Superior temporal gyrus (tissue), 1 donor: ENCODE measurements around the gene COBL.

ENCODE experiments used
- DNase-seq: peaks from one replicate; pipeline ENCODE4 v3.0.0-alpha.2; 2016; ENCODE audit errors: extremely low spot score

COBL gene

DNA sequence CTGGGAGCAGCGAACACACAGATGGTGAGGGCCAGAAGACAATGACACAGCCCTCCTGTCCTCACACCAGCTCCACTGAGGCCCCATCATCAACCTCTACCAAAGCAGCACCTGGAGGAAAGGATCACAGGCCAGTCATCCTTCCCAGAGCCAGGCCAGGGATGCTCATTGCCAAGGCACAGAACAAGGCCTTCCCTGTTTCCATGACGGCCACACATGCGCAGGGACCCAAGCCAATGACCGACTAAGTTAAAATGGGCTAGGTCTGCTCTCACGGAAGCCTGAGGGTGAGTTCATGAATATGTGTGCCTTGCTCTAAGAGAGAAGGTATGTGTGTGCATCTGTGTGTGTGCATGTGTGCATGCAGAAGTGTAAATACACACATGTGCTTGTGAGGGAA is 39.6 kb downstream of the COBL start:
- DNase-seq: peak; percentile 78

GRCh38 chr7:51276091-51276605 is 40.5 kb downstream of the COBL start:
- DNase-seq: no peak

GRCh38 chr7:51275532-51275931 is 41.1 kb downstream of the COBL start:
- DNase-seq: peak; percentile 71

- no peak for DNase-seq
Observed at GRCh38 chr7:51274955-51275354, 41.7 kb downstream of the COBL start.

GRCh38 chr7:51274001-51274400 is 42.6 kb downstream of the COBL start:
- no peak for DNase-seq

GRCh38 chr7:51273360-51273759 is 43.2 kb downstream of the COBL start:
- DNase-seq: no peak

- no peak for DNase-seq
Observed at GRCh38 chr7:51270965-51271364, 45.6 kb downstream of the COBL start.

DNA sequence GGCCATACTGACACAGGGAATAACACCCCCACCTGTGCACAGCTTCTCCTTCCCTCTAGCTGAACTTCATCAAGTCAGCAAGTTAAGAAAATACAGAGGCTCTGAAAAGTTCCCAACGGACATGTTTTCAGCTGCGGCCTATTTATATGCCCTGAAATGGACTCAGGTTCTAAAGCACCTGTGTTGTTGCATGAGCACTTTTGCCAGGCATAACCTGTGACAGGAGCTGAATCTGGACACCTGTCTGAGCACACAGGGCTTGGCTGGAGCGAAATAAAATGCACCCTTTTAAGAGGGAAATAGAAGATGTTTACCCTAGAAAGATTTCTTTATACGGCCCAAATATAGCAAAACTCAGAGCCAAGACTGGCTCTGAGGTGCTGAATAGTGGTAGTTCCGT is 46.7 kb downstream of the COBL start:
- no peak for DNase-seq

GRCh38 chr7:51269321-51269720 is 47.3 kb downstream of the COBL start:
- DNase-seq: no peak

DNA sequence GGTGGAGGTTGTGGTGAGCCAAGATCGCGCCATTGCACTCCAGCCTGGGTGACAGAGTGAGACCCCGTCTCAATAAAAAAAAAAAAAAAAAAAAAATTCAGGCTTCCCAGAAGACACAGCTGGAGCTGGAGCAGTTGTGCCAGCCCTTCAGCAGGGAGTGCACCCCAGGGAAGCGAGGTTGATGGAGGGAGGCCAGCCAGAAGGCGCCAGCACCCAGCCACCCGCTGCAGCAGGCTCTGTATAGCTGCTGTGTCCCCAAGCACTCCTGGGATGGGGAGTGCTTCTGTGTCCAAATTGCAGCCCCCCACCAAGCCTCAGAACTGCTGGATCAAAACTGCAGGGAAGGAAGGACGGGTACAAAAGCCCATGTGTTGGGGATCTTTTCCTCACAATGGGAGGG is 47.8 kb downstream of the COBL start:
- no peak for DNase-seq

DNA sequence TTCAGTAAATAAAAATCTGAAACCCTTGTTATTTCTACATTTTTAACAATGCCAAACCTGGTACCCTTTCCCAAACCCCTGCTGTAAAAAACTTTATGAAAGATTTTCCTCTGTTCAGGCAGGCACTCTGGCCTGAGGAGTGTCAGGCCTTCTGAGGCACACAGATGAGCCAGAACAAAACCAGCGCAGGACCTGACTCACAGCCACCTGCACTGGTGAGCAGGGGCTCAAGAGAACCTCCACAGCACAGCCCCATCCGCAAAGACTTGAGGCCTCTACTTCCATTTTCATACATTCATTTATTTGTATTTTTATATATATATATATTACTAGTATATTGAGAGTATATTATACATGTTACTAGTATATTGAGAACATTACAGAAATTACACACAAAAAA is 49.4 kb downstream of the COBL start:
- DNase-seq: no peak

DNA sequence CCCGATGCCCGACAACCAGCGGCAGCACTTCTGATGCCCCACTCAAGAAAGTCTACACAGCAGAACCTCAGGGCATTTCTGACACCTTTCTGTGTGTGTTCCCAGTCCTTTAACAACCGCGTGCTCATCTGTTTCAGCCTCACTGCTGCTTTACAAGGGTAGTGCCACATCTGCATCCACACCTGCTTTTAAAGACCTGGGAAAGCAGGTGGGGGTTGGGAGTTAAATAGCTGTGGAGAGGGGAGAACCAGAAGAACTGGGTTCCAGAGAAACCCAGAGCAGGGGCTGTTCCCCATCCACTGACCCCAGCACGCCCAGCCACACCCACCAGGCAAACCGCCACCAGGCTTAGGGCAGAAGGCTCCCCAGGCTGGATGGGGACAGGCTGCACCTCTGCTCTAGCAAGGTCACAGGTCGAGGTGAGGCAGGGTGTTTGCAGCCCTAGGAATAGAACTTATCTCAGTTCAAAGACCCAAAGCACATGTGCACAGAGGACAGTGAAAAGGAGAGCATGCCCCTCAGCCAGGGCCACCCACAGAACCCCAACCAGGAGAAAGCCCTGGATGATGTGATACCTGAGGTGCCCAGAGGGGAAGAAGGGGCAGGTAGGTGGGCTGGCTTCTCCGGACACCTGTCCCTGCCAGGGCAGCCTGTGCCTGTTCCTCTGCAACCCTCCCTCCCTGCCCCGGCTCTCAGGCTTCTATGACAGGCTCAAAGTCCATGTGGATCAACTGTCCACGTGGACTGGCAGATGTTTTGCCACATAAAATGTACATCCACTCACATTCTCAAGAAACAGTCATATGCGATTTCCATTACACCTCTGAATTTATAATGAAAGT is 51.3 kb downstream of the COBL start:
- DNase-seq: no peak

GRCh38 chr7:51263631-51264484 is 52.8 kb downstream of the COBL start:
- DNase-seq: no peak

DNA sequence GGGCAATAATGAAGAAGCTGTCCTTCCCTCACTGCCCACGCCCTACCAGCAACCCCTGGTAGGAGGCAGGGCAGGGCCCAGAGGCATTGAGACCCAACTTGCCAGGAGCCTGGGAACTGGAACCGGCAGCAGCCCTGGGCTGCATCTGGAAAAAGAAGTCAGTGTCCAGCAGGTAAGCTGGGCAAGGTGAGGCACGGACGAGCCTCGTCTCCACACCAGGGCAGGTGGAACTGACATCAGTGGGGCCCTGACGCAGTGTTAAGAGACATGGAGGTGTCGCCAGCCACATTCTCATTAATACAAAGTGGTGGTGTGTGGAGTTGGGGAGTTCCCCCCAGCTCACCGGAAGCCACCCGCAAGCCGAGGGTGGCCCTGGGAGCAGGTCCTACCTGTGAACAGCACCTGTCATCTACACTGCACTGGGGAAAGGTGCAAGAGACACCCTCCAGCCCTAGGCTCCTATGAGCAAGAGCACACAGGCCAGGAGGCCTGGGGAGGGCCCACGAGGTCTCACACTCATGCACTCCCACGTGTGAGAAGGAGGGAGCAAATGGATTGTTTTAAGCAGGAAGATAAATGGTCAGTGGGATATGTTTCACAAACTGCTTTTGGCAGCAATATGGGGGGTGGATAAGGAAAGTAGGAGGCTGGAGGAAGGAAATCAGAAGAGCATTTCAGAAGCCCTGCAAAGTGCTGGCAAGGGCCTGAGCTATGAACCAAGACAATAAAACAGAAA is 53.6 kb downstream of the COBL start:
- no peak for DNase-seq

DNA sequence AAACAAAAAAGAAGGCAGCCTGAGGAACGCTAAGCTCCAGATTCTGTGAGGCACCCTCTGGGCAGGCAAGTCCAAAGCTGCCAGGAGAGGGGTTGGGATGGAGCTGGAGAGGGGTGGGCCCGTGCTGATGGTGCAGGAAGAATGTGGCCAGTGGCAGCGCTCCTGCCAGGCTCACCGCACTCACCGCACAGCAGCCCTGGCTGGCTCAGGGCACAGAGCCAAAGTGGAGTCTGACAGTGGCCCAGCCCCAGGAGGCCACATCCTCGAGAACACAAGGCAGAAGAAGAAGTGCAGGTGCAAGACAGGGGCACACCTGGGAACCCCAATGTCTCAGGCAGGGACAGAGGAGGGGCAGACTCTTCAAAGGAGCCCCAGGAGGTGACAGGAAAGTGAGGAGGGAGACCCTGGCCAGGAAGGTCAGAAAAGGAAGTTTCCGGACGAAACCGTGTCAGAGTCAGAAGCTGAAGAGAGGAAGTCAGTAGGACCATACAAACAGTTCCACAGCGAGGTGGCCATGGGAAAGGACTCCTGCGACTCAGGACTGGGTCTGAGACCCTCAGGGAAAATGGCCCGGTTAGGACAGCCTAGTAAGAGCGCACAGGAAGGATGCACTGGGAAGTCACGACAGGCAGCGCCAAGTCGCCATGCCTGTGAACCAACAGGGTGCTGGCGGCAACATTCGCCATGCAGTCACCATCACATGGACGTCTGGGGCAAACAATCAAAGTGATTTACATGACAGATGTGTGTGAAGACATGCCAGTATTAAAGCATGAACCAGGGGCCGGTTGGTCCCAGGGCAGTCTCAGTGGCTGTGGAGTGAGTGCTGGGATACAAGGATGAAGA is 54.4 kb downstream of the COBL start:
- DNase-seq: no peak

DNA sequence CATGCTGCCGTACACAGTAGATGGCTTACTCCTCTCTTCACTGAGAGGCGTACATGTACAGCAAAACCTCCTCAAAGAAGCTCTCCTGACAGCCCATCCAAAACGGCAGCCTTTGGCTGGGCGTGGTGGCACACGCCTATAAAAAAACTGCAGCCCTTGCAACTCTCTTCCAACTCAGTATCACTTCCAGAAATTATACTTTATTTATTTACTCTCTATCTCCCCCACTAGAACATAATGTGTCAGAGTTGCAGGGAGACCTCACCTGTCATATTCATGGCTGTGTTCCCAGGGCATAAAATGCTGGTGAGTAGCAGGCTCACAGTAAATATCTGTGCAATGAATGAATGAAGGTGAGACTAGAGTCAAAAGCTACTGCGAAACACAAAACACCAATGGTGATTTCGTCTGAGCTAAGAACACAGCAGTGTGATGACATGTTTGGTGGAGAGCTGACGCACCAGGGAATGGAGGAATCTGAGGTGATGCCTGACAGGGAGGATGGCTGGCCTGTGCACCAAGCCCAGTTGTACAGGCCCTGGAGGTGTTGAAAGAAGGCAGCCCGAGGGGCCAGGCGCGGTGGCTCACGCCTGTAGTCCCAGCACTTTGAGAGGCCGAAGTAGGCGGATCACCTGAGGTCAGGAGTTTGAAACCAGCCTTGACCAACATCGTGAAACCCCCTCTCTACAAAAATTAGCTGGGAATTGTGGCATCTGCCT is 55.3 kb downstream of the COBL start:
- DNase-seq: no peak

DNA sequence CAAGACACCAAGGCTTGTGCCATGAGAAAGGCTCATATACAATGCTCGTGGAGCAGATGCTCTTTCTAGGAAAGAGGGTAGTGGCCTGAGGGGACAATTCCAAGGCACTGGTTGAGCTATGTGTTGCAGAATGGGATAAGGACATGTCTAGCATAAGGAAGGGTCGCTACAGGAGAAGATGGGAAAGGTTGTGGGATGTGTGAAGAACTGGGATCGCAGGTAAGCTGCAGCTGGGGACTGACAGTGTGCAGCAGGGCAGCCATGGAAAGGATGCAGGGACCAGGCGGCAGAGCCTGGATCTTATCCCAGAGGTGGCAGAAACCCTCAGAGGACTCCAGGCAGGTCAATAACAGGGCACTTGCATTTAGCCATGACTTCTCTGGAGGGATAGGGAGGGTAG is 56.1 kb downstream of the COBL start:
- DNase-seq: no peak

GRCh38 chr7:51259766-51260165 is 56.8 kb downstream of the COBL start:
- DNase-seq: no peak

DNA sequence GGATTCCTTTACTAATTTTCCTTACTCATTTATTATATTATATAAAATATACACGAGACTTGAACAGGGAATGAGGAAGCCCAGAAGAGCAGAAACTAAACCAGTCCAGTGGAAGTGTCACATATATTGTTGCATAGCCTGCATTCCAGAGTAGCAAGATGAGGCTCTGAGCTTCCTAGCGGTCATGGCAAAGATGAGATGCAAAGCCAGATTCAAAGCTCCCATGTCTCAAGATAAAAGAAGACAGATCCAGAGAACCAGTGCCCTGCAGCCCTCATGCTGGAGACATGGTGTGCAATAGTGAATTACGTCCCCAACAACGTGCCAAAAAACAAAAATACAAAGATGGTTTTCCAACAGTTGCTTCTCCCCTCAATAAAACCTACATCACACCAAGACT is 59.7 kb downstream of the COBL start:
- DNase-seq: no peak

- DNase-seq: peak; percentile 89
Observed at GRCh38 chr7:51256209-51256781, 60.3 kb downstream of the COBL start.
